SK-N-SH treated with all-trans-retinoic acid at 6 μM for 48 hours (cell line): ENCODE results near the gene UGT1A8.

Experiments
- ARNTL ChIP-seq: fragments of 450-650 bp; formaldehyde crosslinking; IDR thresholded peaks from 2 replicates; pipeline ENCODE4 v1.5.0; 2020; ENCODE audit warnings: low read depth, mild to moderate bottlenecking, moderate library complexity, borderline replicate concordance
- BACH2 ChIP-seq: fragments of 250-450 bp; sonication (Bioruptor Pico); IDR thresholded peaks from 2 replicates; pipeline ENCODE4 v1.9.0; 2021; ENCODE audit warnings: mild to moderate bottlenecking, borderline replicate concordance
- CREB5 ChIP-seq: fragments of 250-450 bp; sonication (Bioruptor Pico); IDR thresholded peaks from 2 replicates; pipeline ENCODE4 v1.5.1; 2020; ENCODE audit warnings: low read depth, mild to moderate bottlenecking, moderate library complexity
- CSDC2 ChIP-seq: fragments of 250-450 bp; sonication (Bioruptor Pico); IDR thresholded peaks from 2 replicates; pipeline ENCODE4 v1.5.0; 2020; ENCODE audit warnings: mild to moderate bottlenecking, moderate library complexity
- GLIS3 ChIP-seq: fragments of 250-450 bp; sonication (Bioruptor Pico); IDR thresholded peaks from 2 replicates; pipeline ENCODE4 v1.5.0; 2020; ENCODE audit warnings: mild to moderate bottlenecking, moderate library complexity
- ISL1 ChIP-seq: fragments of 250-450 bp; sonication (Bioruptor Pico); IDR thresholded peaks from 2 replicates; pipeline ENCODE4 v2.1.2; 2022; ENCODE audit warnings: mild to moderate bottlenecking, moderate library complexity
- OSR1 ChIP-seq: fragments of 250-450 bp; sonication (Bioruptor Pico); IDR thresholded peaks from 2 replicates; pipeline ENCODE4 v1.8.0; 2022; ENCODE audit warnings: moderate library complexity, mild to moderate bottlenecking, inconsistent platforms
- POU6F1 ChIP-seq: fragments of 250-450 bp; sonication (Bioruptor Pico); IDR thresholded peaks from 2 replicates; pipeline ENCODE4 v1.8.0; 2021; ENCODE audit warnings: low read depth, mild to moderate bottlenecking, moderate library complexity, borderline replicate concordance
- RARB ChIP-seq: fragments of 250-450 bp; sonication (Bioruptor Pico); IDR thresholded peaks from 2 replicates; pipeline ENCODE4 v1.8.0; 2021; ENCODE audit warnings: mild to moderate bottlenecking, moderate library complexity
- ZC3H10 ChIP-seq: fragments of 250-450 bp; sonication (Bioruptor Pico); IDR thresholded peaks from 2 replicates; pipeline ENCODE4 v1.5.1; 2021; ENCODE audit warnings: mild to moderate bottlenecking, moderate library complexity
- ZFP30 ChIP-seq: fragments of 450-650 bp; formaldehyde crosslinking; IDR thresholded peaks from 2 replicates; pipeline ENCODE4 v1.5.0; 2022; ENCODE audit warnings: mild to moderate bottlenecking, moderate library complexity
- ZNF565 ChIP-seq: fragments of 450-650 bp; formaldehyde crosslinking; conservative IDR thresholded peaks from 2 replicates; pipeline ENCODE4 v1.5.0; 2020; ENCODE audit warnings: low read depth, mild to moderate bottlenecking, moderate library complexity

- TF ChIP-seq ZC3H10: no peak
- TF ChIP-seq RARB (CRISPR knock-in tag): no peak
- TF ChIP-seq OSR1 (CRISPR knock-in tag): no peak
- TF ChIP-seq CREB5 (CRISPR knock-in tag): no peak
- no peak for TF ChIP-seq ARNTL (CRISPR knock-in tag)
- TF ChIP-seq ZNF565: no peak
- TF ChIP-seq ZFP30 (CRISPR knock-in tag): no peak
- no peak for TF ChIP-seq GLIS3 (CRISPR knock-in tag)
- no peak for TF ChIP-seq CSDC2 (CRISPR knock-in tag)
- TF ChIP-seq POU6F1: no peak
- no peak for TF ChIP-seq ISL1 (CRISPR knock-in tag)
- TF ChIP-seq BACH2 (CRISPR knock-in tag): no peak
Measured at GRCh38 chr2:233754872-233755611, 137.6 kb downstream of the UGT1A8 start.
